ENCODE results near the gene ECT2L. TPM values are rescaled to one million over a fixed set of nuclear protein-coding genes. Genes with fewer than 3 reads are reported as not detected.
A peak's percentile ranks its signal among the peaks of the same experiment; 100 is the strongest.

The ECT2L gene
- total RNA-seq, 1 donor from 2014 or later, result not detected

DNA sequence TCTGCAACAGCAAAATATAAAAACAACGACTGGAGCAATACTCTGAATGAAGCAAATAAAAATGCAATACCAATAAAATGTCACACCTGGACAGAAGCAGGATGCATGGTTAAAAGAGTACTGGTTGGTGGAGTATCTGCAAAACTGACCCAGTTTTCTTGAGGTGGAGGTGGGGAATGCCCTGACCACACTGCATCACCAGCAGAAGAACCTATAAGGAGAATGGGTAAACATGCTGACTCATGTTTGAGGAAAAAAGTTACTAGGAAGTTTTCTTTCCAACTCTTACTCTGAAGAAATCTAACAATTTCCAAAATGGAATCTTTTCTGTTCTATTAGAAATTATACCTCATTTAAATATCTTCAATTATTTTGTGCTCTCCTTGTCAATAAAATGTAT, 148.5 kb downstream of the ECT2L start:
- H3K27ac Mint-ChIP-seq (ENCODE audit: unreplicated experiment), result no peak overlapping the region
- no peaks in the 10 kb centered on the region for H3K9me3 Mint-ChIP-seq (ENCODE audit: unreplicated experiment)
- peaks cover 14% of the 10 kb centered on the region for H3K36me3 Mint-ChIP-seq (ENCODE audit: unreplicated experiment)

DNA sequence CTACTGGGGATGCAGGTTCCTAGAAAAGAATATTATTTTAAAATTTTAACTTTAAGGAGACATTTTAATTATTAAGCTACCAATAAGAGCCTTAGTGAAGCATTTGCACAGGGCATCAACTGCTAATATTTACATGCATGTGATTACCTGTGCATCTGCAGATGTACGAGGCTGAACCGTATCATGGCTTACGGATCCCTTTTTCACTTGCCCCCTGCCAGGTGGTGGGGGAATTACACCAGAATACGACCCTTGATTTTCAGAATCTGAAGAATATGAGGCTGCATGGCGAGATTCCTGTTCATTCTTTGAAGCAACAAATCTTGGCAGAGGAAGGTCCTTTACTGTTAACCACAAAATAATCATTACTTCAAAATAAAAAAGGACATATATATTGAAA, 149.5 kb downstream of the ECT2L start:
- TF ChIP-seq, protein P1, sequence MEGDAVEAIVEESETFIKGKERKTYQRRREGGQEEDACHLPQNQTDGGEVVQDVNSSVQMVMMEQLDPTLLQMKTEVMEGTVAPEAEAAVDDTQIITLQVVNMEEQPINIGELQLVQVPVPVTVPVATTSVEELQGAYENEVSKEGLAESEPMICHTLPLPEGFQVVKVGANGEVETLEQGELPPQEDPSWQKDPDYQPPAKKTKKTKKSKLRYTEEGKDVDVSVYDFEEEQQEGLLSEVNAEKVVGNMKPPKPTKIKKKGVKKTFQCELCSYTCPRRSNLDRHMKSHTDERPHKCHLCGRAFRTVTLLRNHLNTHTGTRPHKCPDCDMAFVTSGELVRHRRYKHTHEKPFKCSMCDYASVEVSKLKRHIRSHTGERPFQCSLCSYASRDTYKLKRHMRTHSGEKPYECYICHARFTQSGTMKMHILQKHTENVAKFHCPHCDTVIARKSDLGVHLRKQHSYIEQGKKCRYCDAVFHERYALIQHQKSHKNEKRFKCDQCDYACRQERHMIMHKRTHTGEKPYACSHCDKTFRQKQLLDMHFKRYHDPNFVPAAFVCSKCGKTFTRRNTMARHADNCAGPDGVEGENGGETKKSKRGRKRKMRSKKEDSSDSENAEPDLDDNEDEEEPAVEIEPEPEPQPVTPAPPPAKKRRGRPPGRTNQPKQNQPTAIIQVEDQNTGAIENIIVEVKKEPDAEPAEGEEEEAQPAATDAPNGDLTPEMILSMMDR (IDR thresholded peaks at IDR 0.05), result no peak
- Mint-ChIP-seq H3K36me3 (ENCODE audit: unreplicated experiment) (peaks cover 14% of the 10 kb centered on the region), H3K27ac (ENCODE audit: unreplicated experiment) (no peak overlapping the region), H3K4me1 (ENCODE audit: unreplicated experiment) (peaks cover 13% of the 10 kb centered on the region), H3K9me3 (ENCODE audit: unreplicated experiment) (no peaks in the 10 kb centered on the region), H3K27me3 (ENCODE audit: unreplicated experiment) (no peaks in the 10 kb centered on the region), H3K4me3 (ENCODE audit: unreplicated experiment) (no peak overlapping the region)
- no peak for DNase-seq (ENCODE audit: extremely low spot score, unreplicated experiment)

More for the DNA sequence above, 148.5 kb downstream of the ECT2L start:
- H3K4me3 Mint-ChIP-seq (ENCODE audit: unreplicated experiment), result no peak overlapping the region
- H3K4me1 Mint-ChIP-seq (ENCODE audit: unreplicated experiment), result peaks cover 13% of the 10 kb centered on the region
- TF ChIP-seq, protein P1 (IDR thresholded peaks at IDR 0.05), result no peak
- H3K27me3 Mint-ChIP-seq (ENCODE audit: unreplicated experiment), result no peaks in the 10 kb centered on the region
- no peak for DNase-seq (ENCODE audit: extremely low spot score, unreplicated experiment)

DNA sequence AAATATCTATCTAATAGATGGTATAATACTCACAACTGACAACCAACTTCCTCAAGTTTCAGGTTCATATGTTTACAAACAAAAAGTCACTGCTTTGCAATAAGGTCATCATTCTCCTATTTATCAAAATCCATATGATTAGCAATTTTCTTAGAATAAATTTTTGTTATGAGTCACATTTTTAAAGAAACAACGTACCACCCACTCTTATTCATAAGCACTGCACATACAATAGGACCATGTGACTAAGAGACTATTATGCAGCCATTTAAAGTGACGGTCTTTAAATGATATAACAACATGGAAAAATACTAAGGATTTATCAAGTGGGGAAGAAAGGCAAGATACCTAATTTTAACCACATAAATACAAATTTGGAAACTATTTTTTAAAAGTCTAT, 152.1 kb downstream of the ECT2L start:
- no peak for DNase-seq (ENCODE audit: extremely low spot score, unreplicated experiment)
- H3K4me1 Mint-ChIP-seq (ENCODE audit: unreplicated experiment), result peaks cover 17% of the 10 kb centered on the region

DNA sequence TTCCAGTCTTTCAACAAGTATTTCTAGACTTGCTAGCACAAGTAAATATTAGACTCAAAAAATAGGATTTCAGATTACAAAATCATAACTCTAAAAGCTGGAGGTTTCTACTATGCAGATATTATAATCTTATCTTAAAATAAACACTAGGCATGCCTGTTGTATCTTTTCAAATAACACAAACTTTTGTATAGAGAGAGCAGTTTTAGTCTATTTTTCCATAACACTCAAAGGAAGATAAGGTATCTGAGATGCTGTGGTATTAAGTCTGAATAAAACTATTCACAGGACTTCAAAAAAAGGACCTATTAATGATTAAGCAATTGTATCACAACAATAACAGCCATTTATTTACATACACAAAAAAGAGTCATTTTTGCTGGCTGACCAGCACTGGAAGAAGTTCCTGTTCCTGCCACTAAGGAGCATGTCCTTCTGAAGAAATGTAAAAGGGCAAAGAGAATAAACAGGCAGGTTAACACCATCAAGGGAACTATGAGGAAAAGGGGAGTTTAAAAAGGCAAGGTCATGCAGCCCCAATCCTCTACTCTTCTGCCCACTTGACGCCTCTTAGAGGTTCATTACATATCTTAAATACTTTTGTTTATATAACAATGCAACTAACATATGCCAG, 152.8 kb downstream of the ECT2L start:
- Mint-ChIP-seq H3K4me1 (ENCODE audit: unreplicated experiment) (peaks cover 23% of the 10 kb centered on the region), H3K36me3 (ENCODE audit: unreplicated experiment) (peaks cover 5% of the 10 kb centered on the region), H3K4me3 (ENCODE audit: unreplicated experiment) (no peak overlapping the region), H3K9me3 (ENCODE audit: unreplicated experiment) (peaks cover 5% of the 10 kb centered on the region), H3K27me3 (ENCODE audit: unreplicated experiment) (no peaks in the 10 kb centered on the region), H3K27ac (ENCODE audit: unreplicated experiment) (peak overlapping the region; percentile 15)
- DNase-seq (ENCODE audit: extremely low spot score, unreplicated experiment), result no peak
- TF ChIP-seq, protein P1 (IDR thresholded peaks at IDR 0.05), result no peak

More for the DNA sequence above, 152.1 kb downstream of the ECT2L start:
- H3K36me3 Mint-ChIP-seq (ENCODE audit: unreplicated experiment), result peaks cover 7% of the 10 kb centered on the region
- H3K27me3 Mint-ChIP-seq (ENCODE audit: unreplicated experiment), result no peaks in the 10 kb centered on the region
- no peak overlapping the region for H3K4me3 Mint-ChIP-seq (ENCODE audit: unreplicated experiment)
- H3K9me3 Mint-ChIP-seq (ENCODE audit: unreplicated experiment), result peaks cover under 1% of the 10 kb centered on the region
- H3K27ac Mint-ChIP-seq (ENCODE audit: unreplicated experiment), result no peak overlapping the region
- TF ChIP-seq, protein P1 (IDR thresholded peaks at IDR 0.05), result no peak

DNA sequence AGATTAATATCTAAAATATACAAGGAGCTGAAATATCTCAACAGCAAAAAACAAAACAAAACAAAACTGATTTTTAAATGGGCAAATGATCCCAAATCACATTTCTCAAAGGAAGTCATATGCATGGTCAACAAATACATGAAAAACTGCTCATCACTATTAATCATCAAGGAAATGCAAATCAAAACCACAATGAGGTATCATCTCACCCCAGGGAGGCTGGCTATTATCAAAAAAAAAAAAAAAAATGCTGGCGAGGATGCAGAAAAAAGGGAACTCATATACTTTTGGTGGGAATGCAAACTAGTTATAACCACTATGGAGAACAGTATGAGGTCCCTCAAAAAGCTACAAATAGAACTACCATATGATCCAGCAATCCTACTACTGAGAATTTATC, 157.6 kb downstream of the ECT2L start:
- no peak overlapping the region for H3K4me3 Mint-ChIP-seq (ENCODE audit: unreplicated experiment)
- peaks cover 39% of the 10 kb centered on the region for H3K4me1 Mint-ChIP-seq (ENCODE audit: unreplicated experiment)
- H3K9me3 Mint-ChIP-seq (ENCODE audit: unreplicated experiment), result peaks cover 9% of the 10 kb centered on the region
- TF ChIP-seq, protein P1 (IDR thresholded peaks at IDR 0.05), result no peak
- H3K36me3 Mint-ChIP-seq (ENCODE audit: unreplicated experiment), result no peaks in the 10 kb centered on the region
- DNase-seq (ENCODE audit: extremely low spot score, unreplicated experiment), result no peak
- H3K27ac Mint-ChIP-seq (ENCODE audit: unreplicated experiment), result no peak overlapping the region
- H3K27me3 Mint-ChIP-seq (ENCODE audit: unreplicated experiment), result no peaks in the 10 kb centered on the region

Other genes starting within 250 kb of the ECT2L start
- gene CCDC28A, start 22.3 kb upstream of the ECT2L start, total RNA-seq, result 11.7 and 12.9 TPM in 2 replicates
- 32.2 and 38.0 TPM in 2 replicates for gene REPS1, start 192.2 kb downstream of the ECT2L start, total RNA-seq
- 16.9 and 23.0 TPM in 2 replicates for gene ABRACL, start 232.7 kb downstream of the ECT2L start, total RNA-seq

All from osteocyte (in vitro differentiated cells).